HPDE6-E6E7 (cell line): ENCODE results near the gene PPP1CA.
A peak's percentile ranks its signal among the peaks of the same experiment; 100 is the strongest.
"Not testable (repeated sequence)": the region's sequence is repeated elsewhere in the genome, so short reads cannot be mapped to it uniquely, and the experiment has no call there.

ENCODE experiments used
- DNase-seq: peaks from one replicate; pipeline ENCODE4 v3.0.0; 2011; ENCODE audit warnings: missing footprints; ENCODE audit errors: extremely low spot score

Gene PPP1CA

DNA sequence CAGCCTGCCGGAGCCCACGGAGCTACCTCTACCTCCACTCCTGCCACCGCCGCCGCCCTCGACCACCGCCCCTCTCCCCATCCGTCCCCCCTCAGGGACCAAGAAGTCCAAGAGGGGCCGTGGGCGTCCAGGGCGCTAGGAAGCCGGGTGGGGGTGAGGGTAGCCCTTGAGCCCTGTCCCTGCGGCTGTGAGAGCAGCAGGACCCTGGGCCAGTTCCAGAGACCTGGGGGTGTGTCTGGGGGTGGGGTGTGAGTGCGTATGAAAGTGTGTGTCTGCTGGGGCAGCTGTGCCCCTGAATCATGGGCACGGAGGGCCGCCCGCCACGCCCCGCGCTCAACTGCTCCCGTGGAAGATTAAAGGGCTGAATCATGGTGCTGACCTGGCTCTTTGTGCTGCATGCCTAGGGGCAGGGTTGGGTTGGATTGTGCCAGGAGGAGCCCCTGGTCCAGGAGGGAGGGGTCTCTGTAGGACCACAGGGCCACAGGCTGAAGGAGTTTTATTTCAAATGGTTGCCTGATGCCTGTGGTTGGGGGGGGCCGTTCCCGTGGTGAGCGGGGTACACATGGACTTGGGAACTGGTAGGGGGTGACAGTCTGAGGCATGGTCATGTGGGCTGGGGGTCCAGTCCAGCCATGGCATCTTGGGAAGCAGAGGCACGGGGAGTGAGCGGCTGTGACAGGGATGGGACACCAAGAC, 33.5 kb upstream of the PPP1CA start:
- no peak for DNase-seq

DNA sequence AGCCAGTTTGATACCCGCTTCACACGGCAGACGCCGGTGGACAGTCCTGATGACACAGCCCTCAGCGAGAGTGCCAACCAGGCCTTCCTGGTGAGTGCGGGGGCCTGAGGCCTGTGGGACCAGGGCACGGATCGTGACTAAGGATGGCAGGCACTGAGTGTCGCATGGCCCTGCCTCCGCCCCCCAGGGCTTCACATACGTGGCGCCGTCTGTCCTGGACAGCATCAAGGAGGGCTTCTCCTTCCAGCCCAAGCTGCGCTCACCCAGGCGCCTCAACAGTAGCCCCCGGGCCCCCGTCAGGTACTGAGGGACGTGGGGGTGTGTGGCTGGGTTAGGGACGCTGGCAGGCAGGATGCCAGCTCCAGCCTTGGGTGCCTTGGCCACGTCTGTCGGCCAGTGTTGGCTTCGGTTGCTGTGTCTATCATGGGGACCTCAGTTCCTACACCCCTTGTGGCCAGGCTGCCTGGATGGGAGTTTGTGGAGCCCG, 32.8 kb upstream of the PPP1CA start:
- DNase-seq, result no peak

DNA sequence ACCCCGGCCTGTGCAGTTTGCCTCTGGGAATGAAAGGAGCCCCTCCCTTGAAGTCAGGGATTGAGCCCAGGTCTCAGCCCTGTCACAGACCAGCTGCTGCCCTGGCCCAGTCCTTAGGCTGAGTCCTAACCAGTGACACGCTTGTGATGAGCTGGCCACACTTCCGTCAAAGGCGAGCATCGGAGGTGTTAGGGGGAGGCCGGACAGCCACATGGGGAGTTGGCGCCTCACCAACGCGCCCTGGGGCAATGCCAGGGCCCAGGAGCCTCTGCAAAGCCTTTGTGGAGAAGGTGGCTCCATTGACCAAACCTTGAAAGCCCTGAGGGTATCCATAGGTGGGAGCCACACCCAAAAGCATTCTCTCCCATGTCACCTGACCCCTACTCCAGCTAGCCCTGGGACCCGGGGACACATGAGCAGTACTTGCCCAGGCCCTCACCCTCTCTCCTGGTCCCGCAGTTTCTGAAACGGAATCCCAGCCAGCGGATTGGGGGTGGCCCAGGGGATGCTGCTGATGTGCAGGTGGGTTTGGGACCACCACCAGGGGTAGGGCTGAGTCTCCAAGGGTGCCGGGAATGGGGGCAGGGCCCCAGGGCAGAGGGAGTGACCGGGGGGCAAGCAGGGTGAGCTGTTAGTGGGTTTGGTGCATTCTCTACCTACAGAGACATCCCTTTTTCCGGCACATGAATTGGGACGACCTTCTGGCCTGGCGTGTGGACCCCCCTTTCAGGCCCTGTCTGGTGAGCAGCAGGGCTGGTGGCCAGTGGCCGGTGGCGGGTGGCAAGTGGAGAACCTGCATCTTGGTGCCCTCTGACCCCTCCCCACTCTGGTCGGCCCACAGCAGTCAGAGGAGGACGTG, 32.1 kb upstream of the PPP1CA start:
- no peak for DNase-seq

GRCh38 chr11:67432655-67433349, 31.1 kb upstream of the PPP1CA start:
- DNase-seq, result no peak

- no peak for DNase-seq
These were observed 29.9 kb upstream of the PPP1CA start for GRCh38 chr11:67431346-67432249.

DNA sequence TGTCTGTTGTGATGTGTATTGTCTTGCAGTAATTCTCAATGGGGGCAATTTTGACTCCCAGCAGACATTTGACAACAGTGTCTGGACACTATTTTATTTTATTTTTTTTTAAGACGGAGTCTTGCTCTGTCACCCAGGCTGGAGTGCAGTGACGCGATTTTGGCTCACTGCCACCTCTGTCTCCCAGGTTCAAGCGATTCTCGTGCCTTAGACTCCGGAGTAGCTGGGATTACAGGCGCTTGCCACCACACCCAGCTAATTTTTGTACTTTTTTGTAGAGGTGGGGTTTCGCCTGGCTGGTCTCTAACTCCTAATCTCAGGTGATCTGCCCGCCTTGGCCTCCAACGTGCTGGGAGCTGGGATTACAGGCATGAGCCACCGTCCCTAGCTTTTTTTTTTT, 28.1 kb upstream of the PPP1CA start:
- DNase-seq, result no peak

DNA sequence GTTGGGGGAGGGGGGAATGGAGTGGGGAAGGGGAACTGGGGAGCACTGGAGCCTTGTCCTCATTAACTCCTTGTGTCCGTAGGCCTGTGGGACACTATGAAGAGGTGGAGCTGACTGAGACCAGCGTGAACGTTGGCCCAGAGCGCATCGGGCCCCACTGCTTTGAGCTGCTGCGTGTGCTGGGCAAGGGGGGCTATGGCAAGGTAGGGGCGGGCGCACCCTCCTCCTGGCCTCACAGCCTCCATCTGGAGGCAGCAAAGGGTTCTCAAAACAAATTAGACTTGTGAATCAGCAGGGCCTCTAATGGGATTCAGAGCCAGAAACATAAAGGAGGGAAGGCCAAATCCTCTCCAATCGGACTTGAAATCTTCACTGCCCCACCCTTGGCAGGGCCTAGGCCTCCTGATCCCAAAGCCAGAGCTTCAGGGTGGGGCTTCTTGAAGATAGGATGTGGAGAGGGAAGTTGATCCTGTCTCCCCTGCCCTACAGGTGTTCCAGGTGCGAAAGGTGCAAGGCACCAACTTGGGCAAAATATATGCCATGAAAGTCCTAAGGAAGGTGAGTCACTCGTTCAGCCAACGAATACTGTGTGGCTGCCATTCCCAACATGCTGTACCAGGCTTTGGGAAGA, 27.5 kb upstream of the PPP1CA start:
- DNase-seq, result no peak

DNA sequence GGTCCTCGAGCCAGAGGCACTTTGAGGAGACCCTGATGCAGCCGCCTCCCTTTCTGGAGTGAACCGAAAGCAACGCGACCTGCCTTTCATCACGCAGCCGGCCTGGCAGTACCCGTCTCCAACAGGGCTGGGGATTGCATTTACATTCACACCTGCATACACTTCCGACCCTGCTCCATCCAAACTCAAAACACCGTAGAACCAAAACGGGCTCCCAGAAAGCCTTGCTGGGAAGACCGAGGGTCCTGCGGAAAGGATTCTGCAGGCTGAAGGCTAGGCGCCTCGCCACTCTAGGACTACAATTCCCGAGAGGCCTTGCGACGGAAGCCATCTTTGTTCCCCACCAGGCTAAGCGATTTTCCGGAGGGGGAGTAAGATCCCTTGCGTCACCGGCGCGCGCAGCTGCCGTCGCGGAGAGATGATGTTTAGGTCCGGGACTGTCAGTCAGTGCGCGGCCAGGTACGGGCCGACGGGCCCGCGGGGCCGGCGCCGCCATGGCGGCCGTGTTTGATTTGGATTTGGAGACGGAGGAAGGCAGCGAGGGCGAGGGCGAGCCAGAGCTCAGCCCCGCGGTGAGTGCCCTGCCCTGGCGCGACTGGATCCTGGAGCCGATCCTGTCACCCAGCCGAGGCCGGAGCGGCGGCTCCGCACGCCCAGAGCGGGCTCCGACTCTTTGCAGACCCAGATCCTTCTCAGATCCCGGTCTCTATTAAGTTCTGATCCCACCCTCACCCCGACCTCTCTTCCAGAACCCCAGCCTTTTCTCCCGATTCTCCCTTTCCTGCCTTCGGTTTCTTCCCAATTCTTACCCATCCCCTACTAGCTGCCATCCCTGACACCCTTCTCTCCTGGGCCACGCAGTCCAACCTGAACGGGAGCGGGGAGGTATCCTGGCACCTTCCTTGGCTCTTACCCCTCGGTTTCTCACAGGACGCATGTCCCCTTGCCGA, 26.7 kb upstream of the PPP1CA start, which contains the start of gene RPS6KB2:
Gene RPS6KB2 (plus strand): TSS at position 443 of the 950 bp plus-strand sequence. CDS start 52 bp downstream, at position 495.
- DNase-seq, result peak; percentile 98

DNA sequence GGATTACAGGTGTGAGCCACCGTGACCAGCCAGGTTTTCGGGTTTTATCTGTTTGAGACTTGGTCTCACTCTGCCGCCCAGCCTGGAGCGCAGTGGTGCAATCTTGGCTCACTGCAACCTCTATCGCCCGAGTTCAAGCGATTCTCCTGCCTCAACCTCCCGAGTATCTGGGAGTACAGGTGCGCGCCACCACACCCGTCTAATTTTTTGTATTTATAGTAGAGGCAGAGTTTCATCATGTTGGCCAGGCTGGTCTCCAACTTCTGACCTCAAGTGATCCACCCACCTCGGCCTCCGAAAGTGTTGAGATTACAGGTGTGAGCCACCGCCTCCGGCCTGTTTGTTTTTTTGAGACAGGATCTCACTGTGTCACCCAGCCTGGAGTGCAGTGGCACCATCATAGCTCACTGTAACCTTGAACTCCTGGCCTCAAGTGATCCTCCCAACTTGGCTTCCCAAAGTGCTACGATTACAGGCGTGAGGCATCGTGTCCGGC, 25.8 kb upstream of the PPP1CA start:
- not testable (repeated sequence) for DNase-seq

- no peak for DNase-seq
These were observed 22.4 kb upstream of the PPP1CA start for GRCh38 chr11:67423891-67424613.

- DNase-seq, result no peak
These were observed 21.8 kb upstream of the PPP1CA start for GRCh38 chr11:67423466-67423865.

GRCh38 chr11:67422891-67423290, 21.2 kb upstream of the PPP1CA start:
- DNase-seq, result peak; percentile 90

GRCh38 chr11:67421430-67422031, 19.9 kb upstream of the PPP1CA start:
- DNase-seq, result no peak

- DNase-seq, result peak; percentile 84
These were observed 19.2 kb upstream of the PPP1CA start for GRCh38 chr11:67420646-67421429.

GRCh38 chr11:67420147-67420645, 18.5 kb upstream of the PPP1CA start:
- no peak for DNase-seq

- DNase-seq, result no peak
These were observed 17.8 kb upstream of the PPP1CA start for GRCh38 chr11:67419325-67420049.
